Astrocyte of the cerebellum (primary cell): ENCODE results near the gene MAEA.

Experiments used
- DNase-seq: peaks from one replicate; pipeline ENCODE4 v3.0.0-alpha.2; 2011; ENCODE audit warnings: low read depth
- H3K4me3 ChIP-seq: 2 replicates; pipeline ENCODE4 v1.5.1; 2011; ENCODE audit warnings: mild to moderate bottlenecking, low read depth, low read length, moderate library complexity
- in situ Hi-C: cut with HindIII; loops from 2 replicates; pipeline ENCODE4 v1.10.0; 2017; ENCODE audit warnings: low sequenced_read_pairs
- TF ChIP-seq, protein P1 (sequence below): IDR thresholded peaks from 2 replicates; pipeline ENCODE4 v1.5.1; 2012; ENCODE audit warnings: low read length, low read depth, moderate library complexity, mild to moderate bottlenecking; ENCODE audit errors: missing control alignments

Gene MAEA

DNA sequence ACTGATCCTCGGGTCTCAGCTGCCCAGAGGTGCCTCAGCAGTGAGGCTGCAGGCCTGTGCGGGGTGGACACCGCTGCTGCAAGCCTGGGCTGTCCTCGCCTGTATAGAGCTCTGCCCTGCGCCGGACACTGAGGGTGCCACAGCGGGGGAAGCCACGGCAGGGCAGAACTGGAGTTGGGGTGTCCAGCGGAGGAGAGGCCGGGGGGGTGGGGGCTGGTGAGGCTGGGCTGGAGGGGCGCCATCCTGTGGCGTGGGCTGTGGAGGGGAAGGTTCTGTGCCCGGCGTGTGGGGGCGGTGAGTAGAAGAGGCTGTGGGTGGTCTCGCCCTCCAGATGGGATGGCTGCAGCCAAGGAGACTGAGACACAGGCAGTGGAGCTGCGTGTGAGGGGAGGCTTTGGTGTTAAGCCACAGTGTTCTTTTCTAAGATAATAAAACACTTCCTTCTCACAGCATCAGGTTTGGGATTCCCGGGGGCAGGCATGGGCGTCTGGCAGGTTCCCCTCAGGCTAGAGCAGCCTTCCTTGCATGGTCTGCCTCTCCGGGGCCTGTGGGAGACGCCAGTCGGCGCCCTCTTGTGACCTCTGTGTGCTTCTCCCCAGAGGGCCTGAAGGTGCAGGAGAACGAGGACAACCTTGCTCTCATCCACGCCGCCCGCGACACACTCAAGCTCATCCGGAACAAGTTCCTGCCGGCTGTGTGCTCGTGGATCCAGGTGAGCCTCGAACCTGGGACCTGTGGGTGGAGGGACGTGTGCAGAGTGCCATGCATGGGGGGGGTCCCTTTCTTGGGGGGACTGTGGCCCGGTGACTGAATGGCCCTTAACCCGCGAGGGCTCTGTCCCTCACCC lies 64.7 kb downstream of the MAEA start:
- TF ChIP-seq, protein P1, sequence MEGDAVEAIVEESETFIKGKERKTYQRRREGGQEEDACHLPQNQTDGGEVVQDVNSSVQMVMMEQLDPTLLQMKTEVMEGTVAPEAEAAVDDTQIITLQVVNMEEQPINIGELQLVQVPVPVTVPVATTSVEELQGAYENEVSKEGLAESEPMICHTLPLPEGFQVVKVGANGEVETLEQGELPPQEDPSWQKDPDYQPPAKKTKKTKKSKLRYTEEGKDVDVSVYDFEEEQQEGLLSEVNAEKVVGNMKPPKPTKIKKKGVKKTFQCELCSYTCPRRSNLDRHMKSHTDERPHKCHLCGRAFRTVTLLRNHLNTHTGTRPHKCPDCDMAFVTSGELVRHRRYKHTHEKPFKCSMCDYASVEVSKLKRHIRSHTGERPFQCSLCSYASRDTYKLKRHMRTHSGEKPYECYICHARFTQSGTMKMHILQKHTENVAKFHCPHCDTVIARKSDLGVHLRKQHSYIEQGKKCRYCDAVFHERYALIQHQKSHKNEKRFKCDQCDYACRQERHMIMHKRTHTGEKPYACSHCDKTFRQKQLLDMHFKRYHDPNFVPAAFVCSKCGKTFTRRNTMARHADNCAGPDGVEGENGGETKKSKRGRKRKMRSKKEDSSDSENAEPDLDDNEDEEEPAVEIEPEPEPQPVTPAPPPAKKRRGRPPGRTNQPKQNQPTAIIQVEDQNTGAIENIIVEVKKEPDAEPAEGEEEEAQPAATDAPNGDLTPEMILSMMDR, result no peak
- in situ Hi-C loops, result no loop called here
- no peak for DNase-seq
- H3K4me3 ChIP-seq, result no peak overlapping the region

DNA sequence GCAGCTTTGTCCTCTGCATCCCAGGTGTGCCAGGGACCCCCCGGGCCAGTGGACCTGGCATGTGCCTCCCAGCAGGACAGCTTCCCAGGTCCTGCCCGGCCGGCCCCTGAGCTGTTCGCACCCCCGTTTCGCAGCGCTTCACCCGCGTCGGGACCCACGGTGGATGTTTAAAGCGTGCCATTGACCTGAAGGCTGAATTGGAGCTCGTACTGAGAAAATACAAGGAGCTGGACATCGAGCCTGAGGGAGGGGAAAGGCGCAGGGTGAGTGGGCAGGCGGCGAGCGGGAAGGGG lies 65.2 kb downstream of the MAEA start:
- in situ Hi-C loops, result no loop called here
- TF ChIP-seq, protein P1, result no peak
- no peak overlapping the region for H3K4me3 ChIP-seq
- no peak for DNase-seq

DNA sequence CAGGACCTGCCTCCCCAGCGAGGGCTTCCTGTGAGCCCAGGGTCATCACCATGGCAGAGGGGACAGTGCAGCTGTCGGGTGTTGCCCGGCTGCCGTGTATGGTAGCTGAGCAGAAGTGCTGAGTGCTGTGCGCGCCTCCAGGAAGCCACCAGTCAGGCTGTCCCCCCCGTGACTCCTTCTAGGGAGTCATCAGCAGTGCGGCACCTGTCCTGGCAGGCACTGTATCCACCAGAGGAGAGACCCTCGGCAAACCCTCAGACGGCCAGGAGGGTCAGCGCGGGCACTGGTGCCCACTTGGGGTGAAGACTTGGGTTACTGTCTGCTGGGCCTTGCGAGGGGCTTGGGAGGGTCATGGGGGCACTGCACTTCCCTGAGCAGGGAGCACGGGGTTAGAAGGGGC lies 65.7 kb downstream of the MAEA start:
- H3K4me3 ChIP-seq, result no peak overlapping the region
- TF ChIP-seq, protein P1, result no peak
- in situ Hi-C loops, result no loop called here
- no peak for DNase-seq

DNA sequence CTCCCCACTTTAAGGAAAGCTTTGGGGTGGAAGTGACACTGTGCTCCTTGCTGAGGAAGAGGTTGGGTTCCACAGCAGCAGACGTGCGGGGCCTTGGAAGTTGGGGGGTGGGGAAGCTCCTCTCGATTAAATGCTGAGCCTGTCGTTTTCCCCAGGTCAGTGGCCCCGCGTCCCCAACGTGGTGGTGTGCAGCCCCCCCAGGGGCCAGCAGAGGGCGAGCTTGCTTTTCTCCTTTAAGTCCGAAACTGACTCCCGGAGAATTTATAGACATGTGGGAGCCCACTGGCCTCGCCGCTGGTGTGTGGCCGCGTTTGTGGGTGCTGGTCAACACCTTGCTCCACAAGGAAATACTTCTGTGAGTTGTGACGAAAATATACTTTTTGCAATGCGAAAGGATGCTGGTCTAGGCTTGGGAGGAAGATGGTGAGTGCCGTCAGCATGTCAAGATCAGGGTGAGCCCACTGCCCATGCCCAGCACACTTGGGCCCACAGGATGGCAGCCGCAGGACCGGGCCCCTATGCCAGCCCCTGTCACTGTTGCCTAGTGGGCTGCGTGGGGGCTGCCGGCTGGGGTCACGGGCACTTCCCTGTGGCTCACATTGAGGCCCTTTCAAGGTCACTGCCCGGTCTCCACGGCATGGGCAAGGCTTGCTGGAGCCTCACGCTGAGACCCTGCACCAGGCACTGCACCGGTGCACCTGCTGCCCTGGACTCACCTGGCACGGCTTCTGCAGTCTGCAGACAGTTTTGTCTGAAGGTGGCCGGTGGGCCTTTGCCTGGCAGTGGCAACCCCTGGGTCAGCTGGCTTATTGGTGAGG lies 66.7 kb downstream of the MAEA start:
- in situ Hi-C loops, result no loop called here
- TF ChIP-seq, protein P1, result peak; percentile 95
- DNase-seq, result peak; percentile 24
- no peak overlapping the region for H3K4me3 ChIP-seq

DNA sequence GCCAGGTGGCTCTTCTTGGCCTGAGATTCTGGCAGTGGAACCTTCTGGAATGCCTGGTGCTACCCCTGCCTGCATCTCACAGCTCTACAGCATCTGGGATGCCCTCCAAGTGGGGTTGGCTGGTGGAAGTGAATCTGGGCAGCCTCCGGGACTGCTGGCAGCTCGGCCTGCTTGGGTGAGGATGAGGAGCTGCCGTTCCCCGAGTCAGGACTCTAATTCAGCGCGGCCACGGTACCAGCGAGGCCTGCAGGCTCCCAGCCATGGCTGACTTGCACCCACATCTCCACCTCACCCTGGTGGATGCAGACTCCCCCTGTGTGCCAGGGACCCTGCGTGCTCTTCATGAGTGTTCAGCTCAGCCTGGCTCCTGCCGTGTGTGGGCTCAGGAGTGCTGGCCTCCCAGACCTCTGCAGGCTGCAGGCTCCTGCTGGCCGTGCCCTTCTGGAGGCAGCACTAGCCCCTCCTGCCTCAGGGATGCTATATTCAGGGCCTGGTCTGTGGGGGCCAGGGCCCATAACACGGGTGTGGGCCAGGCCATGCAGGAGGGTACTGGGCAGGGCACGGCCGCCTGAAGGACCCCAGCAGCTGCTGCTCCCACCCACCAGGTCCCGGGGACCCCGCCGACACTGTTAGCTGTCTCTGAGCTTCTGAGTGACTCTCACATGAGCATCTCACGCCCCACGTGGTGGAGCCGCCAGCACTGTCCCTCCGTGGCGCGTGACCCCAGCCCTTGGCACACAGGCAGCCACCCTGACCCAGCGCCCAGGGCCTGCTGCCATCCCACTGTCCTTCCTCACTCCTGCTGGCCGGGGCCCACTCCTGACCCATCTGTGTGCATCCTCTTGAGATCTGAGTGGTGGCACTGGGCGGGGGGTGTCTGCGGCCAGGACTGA lies 67.9 kb downstream of the MAEA start:
- H3K4me3 ChIP-seq, result no peak overlapping the region
- in situ Hi-C loops, result no loop called here
- no peak for DNase-seq
- TF ChIP-seq, protein P1, result no peak
